ENCODE results near the gene PANK2.

DNA sequence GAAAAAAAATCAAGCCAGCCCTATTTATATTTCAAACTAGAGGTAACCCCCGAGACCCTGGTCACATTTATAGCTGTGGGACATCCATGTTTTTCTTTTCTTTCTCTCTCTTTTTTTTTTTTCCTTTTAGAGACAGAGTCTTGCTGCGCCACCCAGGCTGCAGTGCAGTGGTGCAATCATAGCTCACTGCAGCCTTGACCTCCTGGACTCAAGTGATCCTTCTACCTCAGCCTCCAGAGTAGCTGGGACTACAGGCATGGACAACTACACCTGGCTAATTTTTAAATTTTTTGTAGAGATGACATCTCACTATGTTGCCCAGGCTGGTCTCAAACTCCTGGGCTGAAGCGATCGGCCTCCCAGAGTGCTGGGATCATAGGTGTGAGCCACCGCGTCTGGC, 30.5 kb upstream of the PANK2 start:
- TF ChIP-seq CTCF (IDR thresholded peaks at IDR 0.05 in 8 of 11, conservative IDR thresholded peaks at IDR 0.05 in 3 of 11) (no peak), POLR2A (IDR thresholded peaks at IDR 0.05) (no peak)

Measured in spleen (tissue), 7 donors.